Right cardiac atrium (tissue), 5 donors: ENCODE data around the gene GJB4. TPM values are rescaled to one million over a fixed set of nuclear protein-coding genes. Genes with fewer than 3 reads are reported as not detected.
"Not testable (repeated sequence)": the region's sequence is repeated elsewhere in the genome, so short reads cannot be mapped to it uniquely, and the experiment has no call there.

Experiments used
- ATAC-seq, 2 donors: fragments of 200-7000 bp; cut with Tn5 transposase; one replicate each; pipeline versions ENCODE4 v1.8.0 to v1.9.1; 2020; ENCODE audit warnings: moderate library complexity in 2 of 2, mild to moderate bottlenecking in 1 of 2
- DNase-seq, 3 donors: peaks; one replicate each; pipeline ENCODE4 v3.0.0-alpha.2; 2020
- H3K27ac ChIP-seq: one replicate; pipeline ENCODE4 v1.5.1; 2013; ENCODE audit warnings: mild to moderate bottlenecking, low read length, control low read depth, moderate library complexity
- H3K27me3 ChIP-seq: one replicate; pipeline ENCODE4 v1.6.1; 2013; ENCODE audit not compliant: control insufficient read depth, insufficient read depth
- H3K4me1 ChIP-seq: one replicate; pipeline ENCODE4 v1.6.1; 2013; ENCODE audit warnings: low read length; ENCODE audit not compliant: control insufficient read depth, insufficient read depth
- H3K4me3 ChIP-seq: one replicate; pipeline ENCODE4 v1.5.1; 2013; ENCODE audit warnings: low read length, control low read depth
- H3K9me3 ChIP-seq: one replicate; pipeline ENCODE4 v1.6.1; 2013; ENCODE audit warnings: low read length; ENCODE audit not compliant: control insufficient read depth
- WGBS: extraction: QIAGEN DNeasy Blood & Tissue Kit; methylation state at CpG from one replicate; pipeline ENCODE4 v1.1.7; 2013; 5-methylcytosine and 5-hydroxymethylcytosine counted together
- intact Hi-C, 4 donors: fragments of 100-400 bp; cut with DNase I; formaldehyde crosslinking; loops; one replicate each; pipeline versions ENCODE4 v1.11.0 to v1.14.0; 2022 to 2023
- polyA plus RNA-seq: library from polyadenylated mRNA; stranded (reverse); fragments of 200-250 nt; gene quantifications from one replicate; pipeline ENCODE4 v1.2.3, GENCODE V29; 2013
- total RNA-seq, 4 donors: library from RNA; stranded (reverse); fragmentation: NEBNext Ultra II Directional; extraction: Animal tissue kit (Norgen Biotek cat#: 25700); gene quantifications; one replicate each; pipeline ENCODE4 v1.2.1, GENCODE V29; 2021
- donor health status: healthy with polysubstance abuse.
- donor health status: DM: no; HTN: yes; CAD: no.
- donor health status: DM: no; HTN: no; CAD: no.
- donor health status: DM: no; HTN: yes; CAD: no; lungs with severe emphysema.
- donor health status: DM: yes; HTN: yes; CAD: no.

GJB4 gene
- total and polyA plus RNA-seq, 5 donors: not detected

GRCh38 chr1:34806396-34806795, 46.9 kb downstream of the GJB4 start:
- Histone ChIP-seq H3K9me3 (no peaks in the 10 kb centered on the region), H3K4me1 (peaks cover 3% of the 10 kb centered on the region), H3K27me3 (no peaks in the 10 kb centered on the region), H3K4me3 (no peak overlapping the region), H3K27ac (no peak overlapping the region)
- no peak for DNase-seq
- intact Hi-C loops: no loop called here
- 44% methylated on average over 3 of the region's 3 CpGs for WGBS
- no peak for ATAC-seq

- no peaks in the 10 kb centered on the region for H3K9me3 ChIP-seq
Measured at GRCh38 chr1:34808051-34808810, 48.7 kb downstream of the GJB4 start.

GRCh38 chr1:34810781-34811180, 51.2 kb downstream of the GJB4 start:
- H3K4me3 ChIP-seq, H3K9me3 ChIP-seq, H3K4me1 ChIP-seq, H3K27me3 ChIP-seq, H3K27ac ChIP-seq, ATAC-seq, intact Hi-C loops, DNase-seq: not testable (repeated sequence)
- 93% methylated on average over 3 of the region's 3 CpGs for WGBS

More at GRCh38 chr1:34808051-34808810, 48.7 kb downstream of the GJB4 start:
- DNase-seq (no peak), ATAC-seq (no peak)
- peaks cover 3% of the 10 kb centered on the region for H3K4me1 ChIP-seq
- intact Hi-C loops: no loop called here
- WGBS: 88% methylated on average over 9 of the region's 9 CpGs
- no peaks in the 10 kb centered on the region for H3K27me3 ChIP-seq
- no peak overlapping the region for H3K4me3 ChIP-seq
- no peak overlapping the region for H3K27ac ChIP-seq

Other genes starting within 250 kb of the GJB4 start
- gene GJB5, start 4.7 kb upstream of the GJB4 start, total RNA-seq: not detected
- gene GJB5, start 4.7 kb upstream of the GJB4 start, polyA plus RNA-seq: not detected
- gene GJB3, start 21.5 kb downstream of the GJB4 start, total RNA-seq: not detected
- gene GJB3, start 21.5 kb downstream of the GJB4 start, polyA plus RNA-seq: not detected
- 10 to 100 TPM; 18.0 to 31.4 (median 27.0) TPM for gene GJA4, start 33.3 kb downstream of the GJB4 start, total RNA-seq
- gene GJA4, start 33.3 kb downstream of the GJB4 start, polyA plus RNA-seq: 28.0 TPM
- gene SMIM12, start 100.0 kb downstream of the GJB4 start, total RNA-seq: 10 to 100 TPM; 39.2 to 58.7 (median 40.8) TPM
- gene SMIM12, start 100.0 kb downstream of the GJB4 start, polyA plus RNA-seq: 35.3 TPM
- gene DLGAP3, start 169.9 kb downstream of the GJB4 start, total RNA-seq: under 1 TPM; 0.08 to 0.21 (median 0.14) TPM
- 0.05 TPM for gene DLGAP3, start 169.9 kb downstream of the GJB4 start, polyA plus RNA-seq
- gene TMEM35B, start 225.6 kb downstream of the GJB4 start, total RNA-seq: 10 to 100 TPM; 17.0 to 20.2 (median 18.7) TPM
- gene TMEM35B, start 225.6 kb downstream of the GJB4 start, polyA plus RNA-seq: 31.9 TPM